ENCODE results near the gene ATAT1.
"Not testable (repeated sequence)": the region's sequence is repeated elsewhere in the genome, so short reads cannot be mapped to it uniquely, and the experiment has no call there.

Gene ATAT1

GRCh38 chr6:30590509-30590908 is 36.2 kb upstream of the ATAT1 start:
- no peak for DNase-seq

GRCh38 chr6:30591008-30591407 is 35.7 kb upstream of the ATAT1 start:
- peaks cover 62 to 88% of the 10 kb centered on the region in 2 experiments for H3K36me3 ChIP-seq (ENCODE audit: control insufficient read depth in 1 of 2, insufficient read depth in 2 of 2, low read depth in 1 of 2, low read length in 2 of 2)
- no peak overlapping the region for H3K4me2 ChIP-seq (ENCODE audit: low read length, poor library complexity, severe bottlenecking)
- no peaks in the 10 kb centered on the region for H3K27me3 ChIP-seq (ENCODE audit: control insufficient read depth in 1 of 2, insufficient read depth in 1 of 2, low read length in 2 of 2)
- no peak overlapping the region for H2BK120ac ChIP-seq (ENCODE audit: low read depth, low read length)
- 67% methylated on average over 1 of the region's 1 CpG for WGBS
- H2BK12ac ChIP-seq (ENCODE audit: low read length in 2 of 2) = no peak overlapping the region
- H3K14ac ChIP-seq (ENCODE audit: low read length in 2 of 2) = no peak overlapping the region
- peaks cover 2% of the 10 kb centered on the region for H3K4me1 ChIP-seq (ENCODE audit: control insufficient read depth, insufficient read depth, low read depth, low read length)
- no peak overlapping the region for H2BK5ac ChIP-seq (ENCODE audit: low read depth, low read length, poor library complexity, severe bottlenecking)
- no peak overlapping the region for H3K4me3 ChIP-seq (ENCODE audit: insufficient read depth in 1 of 2, low read depth in 1 of 2, low read length in 2 of 2)
- peak; percentile 71 for DNase-seq
- H4K8ac ChIP-seq (ENCODE audit: low read length) = no peak overlapping the region
- no peak overlapping the region for H3K4ac ChIP-seq (ENCODE audit: low read depth in 1 of 2, low read length in 2 of 2)
- H2AFZ ChIP-seq (ENCODE audit: low read depth, low read length) = no peak overlapping the region
- H3K79me1 ChIP-seq (replicated peaks; ENCODE audit: low read length, poor library complexity, severe bottlenecking) = peaks cover 12% of the 10 kb centered on the region
- H4K91ac ChIP-seq (ENCODE audit: low read length) = no peak overlapping the region
- H3K23ac ChIP-seq (ENCODE audit: low read length in 2 of 2) = no peak overlapping the region
- H3K27ac ChIP-seq (ENCODE audit: low read length, poor library complexity, severe bottlenecking) = no peak overlapping the region
- H3K9ac ChIP-seq (ENCODE audit: low read length) = peak overlapping the region; percentile 63
- H2AK5ac ChIP-seq (ENCODE audit: low read length, severe bottlenecking) = no peak overlapping the region
- H2BK15ac ChIP-seq (ENCODE audit: low read depth, poor library complexity, severe bottlenecking) = no peak overlapping the region
- H3K18ac ChIP-seq (ENCODE audit: low read depth in 1 of 2, low read length in 2 of 2) = no peak overlapping the region
- H3K9me3 ChIP-seq (ENCODE audit: control insufficient read depth, low read length) = no peaks in the 10 kb centered on the region

More at GRCh38 chr6:30590509-30590908, 36.2 kb upstream of the ATAT1 start:
- no peak overlapping the region for H2BK120ac ChIP-seq (ENCODE audit: low read depth, low read length)
- no peak overlapping the region for H3K4me2 ChIP-seq (ENCODE audit: low read length, poor library complexity, severe bottlenecking)
- peak overlapping the region; percentile 63 for H3K9ac ChIP-seq (ENCODE audit: low read length)
- peaks cover 15% of the 10 kb centered on the region for H3K79me1 ChIP-seq (replicated peaks; ENCODE audit: low read length, poor library complexity, severe bottlenecking)
- no peak overlapping the region for H3K27ac ChIP-seq (ENCODE audit: low read length, poor library complexity, severe bottlenecking)
- H2BK12ac ChIP-seq (ENCODE audit: low read length in 2 of 2) = no peak overlapping the region
- no peak overlapping the region for H3K4me3 ChIP-seq (ENCODE audit: insufficient read depth in 1 of 2, low read depth in 1 of 2, low read length in 2 of 2)
- H3K4me1 ChIP-seq (ENCODE audit: control insufficient read depth, insufficient read depth, low read depth, low read length) = peaks cover 2% of the 10 kb centered on the region
- H3K23ac ChIP-seq (ENCODE audit: low read length in 2 of 2) = no peak overlapping the region
- no peak overlapping the region for H2AFZ ChIP-seq (ENCODE audit: low read depth, low read length)
- H3K18ac ChIP-seq (ENCODE audit: low read depth in 1 of 2, low read length in 2 of 2) = no peak overlapping the region
- no peaks in the 10 kb centered on the region for H3K27me3 ChIP-seq (ENCODE audit: control insufficient read depth in 1 of 2, insufficient read depth in 1 of 2, low read length in 2 of 2)
- no peak overlapping the region for H2AK5ac ChIP-seq (ENCODE audit: low read length, severe bottlenecking)
- H4K91ac ChIP-seq (ENCODE audit: low read length) = no peak overlapping the region
- H3K36me3 ChIP-seq (ENCODE audit: control insufficient read depth in 1 of 2, insufficient read depth in 2 of 2, low read depth in 1 of 2, low read length in 2 of 2) = peaks cover 67 to 92% of the 10 kb centered on the region in 2 experiments
- no peak overlapping the region for H2BK15ac ChIP-seq (ENCODE audit: low read depth, poor library complexity, severe bottlenecking)
- peak overlapping the region; percentile 19 for H4K8ac ChIP-seq (ENCODE audit: low read length)
- no peak overlapping the region for H2BK5ac ChIP-seq (ENCODE audit: low read depth, low read length, poor library complexity, severe bottlenecking)
- H3K9me3 ChIP-seq (ENCODE audit: control insufficient read depth, low read length) = no peaks in the 10 kb centered on the region
- no peak overlapping the region for H3K4ac ChIP-seq (ENCODE audit: low read depth in 1 of 2, low read length in 2 of 2)
- WGBS = 97% methylated on average over 8 of the region's 8 CpGs
- H3K14ac ChIP-seq (ENCODE audit: low read length in 2 of 2) = no peak overlapping the region

- no peak overlapping the region for H3K9ac ChIP-seq (ENCODE audit: low read length)
- no peak overlapping the region for H3K27ac ChIP-seq (ENCODE audit: low read length, poor library complexity, severe bottlenecking)
- no peak overlapping the region for H3K23ac ChIP-seq (ENCODE audit: low read length in 2 of 2)
- no peak overlapping the region for H3K18ac ChIP-seq (ENCODE audit: low read depth in 1 of 2, low read length in 2 of 2)
- H2BK120ac ChIP-seq (ENCODE audit: low read depth, low read length) = no peak overlapping the region
- no peak overlapping the region for H2BK5ac ChIP-seq (ENCODE audit: low read depth, low read length, poor library complexity, severe bottlenecking)
- H3K4ac ChIP-seq (ENCODE audit: low read depth in 1 of 2, low read length in 2 of 2) = no peak overlapping the region
- H2AFZ ChIP-seq (ENCODE audit: low read depth, low read length) = no peak overlapping the region
- H3K4me2 ChIP-seq (ENCODE audit: low read length, poor library complexity, severe bottlenecking) = no peak overlapping the region
- no peak overlapping the region for H3K14ac ChIP-seq (ENCODE audit: low read length in 2 of 2)
- H3K36me3 ChIP-seq (ENCODE audit: control insufficient read depth in 1 of 2, insufficient read depth in 2 of 2, low read depth in 1 of 2, low read length in 2 of 2) = peaks cover 50 to 78% of the 10 kb centered on the region in 2 experiments
- H2BK15ac ChIP-seq (ENCODE audit: low read depth, poor library complexity, severe bottlenecking) = no peak overlapping the region
- H3K4me3 ChIP-seq (ENCODE audit: insufficient read depth in 1 of 2, low read depth in 1 of 2, low read length in 2 of 2) = no peak overlapping the region
- H3K27me3 ChIP-seq (ENCODE audit: control insufficient read depth in 1 of 2, insufficient read depth in 1 of 2, low read length in 2 of 2) = no peaks in the 10 kb centered on the region
- no peak overlapping the region for H2BK12ac ChIP-seq (ENCODE audit: low read length in 2 of 2)
- H3K79me1 ChIP-seq (replicated peaks; ENCODE audit: low read length, poor library complexity, severe bottlenecking) = peaks cover 10% of the 10 kb centered on the region
- H4K8ac ChIP-seq (ENCODE audit: low read length) = no peak overlapping the region
- H4K91ac ChIP-seq (ENCODE audit: low read length) = no peak overlapping the region
- 100% methylated on average over 1 of the region's 1 CpG for WGBS
- peaks cover 2% of the 10 kb centered on the region for H3K4me1 ChIP-seq (ENCODE audit: control insufficient read depth, insufficient read depth, low read depth, low read length)
- no peak overlapping the region for H2AK5ac ChIP-seq (ENCODE audit: low read length, severe bottlenecking)
- no peaks in the 10 kb centered on the region for H3K9me3 ChIP-seq (ENCODE audit: control insufficient read depth, low read length)
- DNase-seq = no peak
Observed at GRCh38 chr6:30592287-30592686, 34.4 kb upstream of the ATAT1 start.

- H4K91ac ChIP-seq (ENCODE audit: low read length); H4K8ac ChIP-seq (ENCODE audit: low read length); H3K79me1 ChIP-seq (replicated peaks; ENCODE audit: low read length, poor library complexity, severe bottlenecking); H3K4me2 ChIP-seq (ENCODE audit: low read length, poor library complexity, severe bottlenecking); H3K14ac ChIP-seq (ENCODE audit: low read length in 2 of 2); H3K4me1 ChIP-seq (ENCODE audit: control insufficient read depth, insufficient read depth, low read depth, low read length); H3K27me3 ChIP-seq (ENCODE audit: control insufficient read depth in 1 of 2, insufficient read depth in 1 of 2, low read length in 2 of 2); H3K27ac ChIP-seq (ENCODE audit: low read length, poor library complexity, severe bottlenecking); H3K4me3 ChIP-seq (ENCODE audit: insufficient read depth in 1 of 2, low read depth in 1 of 2, low read length in 2 of 2); H3K9me3 ChIP-seq (ENCODE audit: control insufficient read depth, low read length); H3K9ac ChIP-seq (ENCODE audit: low read length); H2AFZ ChIP-seq (ENCODE audit: low read depth, low read length); H3K4ac ChIP-seq (ENCODE audit: low read depth in 1 of 2, low read length in 2 of 2); H3K23ac ChIP-seq (ENCODE audit: low read length in 2 of 2); H2BK12ac ChIP-seq (ENCODE audit: low read length in 2 of 2); H2BK5ac ChIP-seq (ENCODE audit: low read depth, low read length, poor library complexity, severe bottlenecking); H2BK15ac ChIP-seq (ENCODE audit: low read depth, poor library complexity, severe bottlenecking); H3K18ac ChIP-seq (ENCODE audit: low read depth in 1 of 2, low read length in 2 of 2); H2BK120ac ChIP-seq (ENCODE audit: low read depth, low read length); H2AK5ac ChIP-seq (ENCODE audit: low read length, severe bottlenecking): not testable (repeated sequence)
- 81% methylated on average over 13 of the region's 15 CpGs for WGBS
- peak; percentile 86 for DNase-seq
- H3K36me3 ChIP-seq (ENCODE audit: control insufficient read depth in 1 of 2, insufficient read depth in 2 of 2, low read depth in 1 of 2, low read length in 2 of 2) = peaks cover 36 to 54% of the 10 kb centered on the region in 2 experiments
Observed at GRCh38 chr6:30597315-30598144, 29.1 kb upstream of the ATAT1 start.

All from mesenchymal stem cell (in vitro differentiated cells and primary cell).